DND-41 (cell line): ENCODE results near the gene TH.

Experiments
- EZH2 ChIP-seq: IDR thresholded peaks from 3 replicates; pipeline ENCODE4 v1.6.1; 2012; ENCODE audit warnings: borderline replicate concordance, low read depth, mild to moderate bottlenecking, moderate library complexity, low read length, inconsistent platforms; ENCODE audit not compliant: severe bottlenecking
- TF ChIP-seq, protein P1 (sequence below): IDR thresholded peaks from 2 replicates; pipeline ENCODE4 v1.5.1; 2012; ENCODE audit warnings: borderline replicate concordance, low read length, moderate library complexity, mild to moderate bottlenecking; ENCODE audit not compliant: poor library complexity, severe bottlenecking; ENCODE audit errors: extremely low read depth

DNA sequence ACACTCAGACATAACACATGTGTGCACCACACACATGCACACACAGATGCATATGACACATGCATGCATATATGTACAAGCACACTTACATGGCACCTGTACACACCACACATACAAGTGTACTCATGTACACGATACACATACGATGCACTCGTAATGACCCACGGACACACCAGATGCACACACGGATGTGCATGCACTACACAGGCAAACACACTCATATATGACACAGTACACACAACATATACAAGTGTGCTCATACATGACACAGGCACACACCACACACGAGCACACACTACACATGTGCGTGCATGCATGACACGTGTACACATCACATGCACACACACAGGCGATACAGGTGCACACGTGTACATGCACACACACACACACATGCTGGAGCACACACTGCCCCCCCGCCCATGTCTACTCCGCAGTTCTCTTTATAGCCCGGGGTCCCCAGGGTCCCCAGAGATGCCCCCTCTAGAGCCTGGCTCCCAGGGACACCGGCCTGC lies 4.8 kb upstream of the TH start:
- TF ChIP-seq, protein P1, sequence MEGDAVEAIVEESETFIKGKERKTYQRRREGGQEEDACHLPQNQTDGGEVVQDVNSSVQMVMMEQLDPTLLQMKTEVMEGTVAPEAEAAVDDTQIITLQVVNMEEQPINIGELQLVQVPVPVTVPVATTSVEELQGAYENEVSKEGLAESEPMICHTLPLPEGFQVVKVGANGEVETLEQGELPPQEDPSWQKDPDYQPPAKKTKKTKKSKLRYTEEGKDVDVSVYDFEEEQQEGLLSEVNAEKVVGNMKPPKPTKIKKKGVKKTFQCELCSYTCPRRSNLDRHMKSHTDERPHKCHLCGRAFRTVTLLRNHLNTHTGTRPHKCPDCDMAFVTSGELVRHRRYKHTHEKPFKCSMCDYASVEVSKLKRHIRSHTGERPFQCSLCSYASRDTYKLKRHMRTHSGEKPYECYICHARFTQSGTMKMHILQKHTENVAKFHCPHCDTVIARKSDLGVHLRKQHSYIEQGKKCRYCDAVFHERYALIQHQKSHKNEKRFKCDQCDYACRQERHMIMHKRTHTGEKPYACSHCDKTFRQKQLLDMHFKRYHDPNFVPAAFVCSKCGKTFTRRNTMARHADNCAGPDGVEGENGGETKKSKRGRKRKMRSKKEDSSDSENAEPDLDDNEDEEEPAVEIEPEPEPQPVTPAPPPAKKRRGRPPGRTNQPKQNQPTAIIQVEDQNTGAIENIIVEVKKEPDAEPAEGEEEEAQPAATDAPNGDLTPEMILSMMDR = no peak
- no peak for TF ChIP-seq EZH2
